Mesodermal cell (in vitro differentiated cells): ENCODE data around the gene ZNF138.

Source experiments
- H3K27ac ChIP-seq: 2 replicates; pipeline ENCODE4 v1.7.0; 2013; ENCODE audit warnings: mild to moderate bottlenecking, low read depth, low read length, moderate library complexity; ENCODE audit not compliant: severe bottlenecking
- H3K36me3 ChIP-seq: 2 replicates; pipeline ENCODE4 v1.7.1; 2013; ENCODE audit warnings: mild to moderate bottlenecking, low read length, moderate library complexity; ENCODE audit not compliant: control insufficient read depth, insufficient read depth
- H3K4me1 ChIP-seq: one replicate; pipeline ENCODE4 v1.7.1; 2013; ENCODE audit warnings: mild to moderate bottlenecking, low read length; ENCODE audit not compliant: insufficient read depth, control insufficient read depth, poor library complexity, severe bottlenecking
- H3K4me3 ChIP-seq: 2 replicates; pipeline ENCODE4 v1.7.0; 2013; ENCODE audit warnings: low read length, control low read depth, mild to moderate bottlenecking; ENCODE audit not compliant: insufficient read depth, poor library complexity, severe bottlenecking; ENCODE audit errors: extremely low read depth
- H3K9me3 ChIP-seq: 2 replicates; pipeline ENCODE4 v1.7.1; 2013; ENCODE audit warnings: mild to moderate bottlenecking, low read length, moderate library complexity; ENCODE audit not compliant: control insufficient read depth
- WGBS, 2 experiments: methylation state at CpG; one replicate each; pipeline ENCODE4 v1.1.5; 2013; ENCODE audit warnings: missing lambda C conversion rate in 2 of 2; ENCODE audit not compliant: insufficient coverage in 2 of 2; 5-methylcytosine and 5-hydroxymethylcytosine counted together

ZNF138 gene

GRCh38 chr7:64882341-64883112, 88.3 kb downstream of the ZNF138 start:
- Histone ChIP-seq H3K4me3 (no peak overlapping the region), H3K27ac (no peak overlapping the region), H3K9me3 (peaks cover 31% of the 10 kb centered on the region), H3K36me3 (no peaks in the 10 kb centered on the region), H3K4me1 (no peaks in the 10 kb centered on the region)
- 86 to 90% methylated on average over 46 to 51 of the region's 55 CpGs for WGBS, 2 experiments
